ENCODE results near the gene DNAL4. TPM values are rescaled to one million over a fixed set of nuclear protein-coding genes. Genes with fewer than 3 reads are reported as not detected.

The DNAL4 gene
- total RNA-seq, 1 donor from 2014 or later = 46.9 TPM

- peaks cover 38% of the 10 kb centered on the region for H3K27me3 ChIP-seq (ENCODE audit: control insufficient read depth, insufficient read depth, low read length)
- H3K36me3 ChIP-seq (ENCODE audit: control insufficient read depth, insufficient read depth, low read length) = no peaks in the 10 kb centered on the region
- no peak for DNase-seq (ENCODE audit: low read depth)
- no peak overlapping the region for H3K4me3 ChIP-seq (ENCODE audit: low read depth, low read length)
- TF ChIP-seq CTCF (IDR thresholded peaks at IDR 0.05; ENCODE audit: insufficient read depth, low read length, poor library complexity, severe bottlenecking) = no peak
Observed at GRCh38 chr22:38840129-38840528, 46.2 kb upstream of the DNAL4 start.

GRCh38 chr22:38839686-38840085, 45.7 kb upstream of the DNAL4 start:
- DNase-seq (ENCODE audit: low read depth) = no peak
- Histone ChIP-seq H3K4me3 (ENCODE audit: low read depth, low read length) (no peak overlapping the region), H3K36me3 (ENCODE audit: control insufficient read depth, insufficient read depth, low read length) (no peaks in the 10 kb centered on the region), H3K27me3 (ENCODE audit: control insufficient read depth, insufficient read depth, low read length) (peaks cover 37% of the 10 kb centered on the region)
- TF ChIP-seq CTCF (IDR thresholded peaks at IDR 0.05; ENCODE audit: insufficient read depth, low read length, poor library complexity, severe bottlenecking) = no peak

GRCh38 chr22:38837414-38837928, 43.5 kb upstream of the DNAL4 start:
- TF ChIP-seq CTCF (IDR thresholded peaks at IDR 0.05; ENCODE audit: insufficient read depth, low read length, poor library complexity, severe bottlenecking) = no peak
- Histone ChIP-seq H3K27me3 (ENCODE audit: control insufficient read depth, insufficient read depth, low read length) (peaks cover 26% of the 10 kb centered on the region), H3K4me3 (ENCODE audit: low read depth, low read length) (no peak overlapping the region), H3K36me3 (ENCODE audit: control insufficient read depth, insufficient read depth, low read length) (no peaks in the 10 kb centered on the region)
- DNase-seq (ENCODE audit: low read depth) = no peak

- TF ChIP-seq CTCF (IDR thresholded peaks at IDR 0.05; ENCODE audit: insufficient read depth, low read length, poor library complexity, severe bottlenecking) = no peak
- Histone ChIP-seq H3K36me3 (ENCODE audit: control insufficient read depth, insufficient read depth, low read length) (no peaks in the 10 kb centered on the region), H3K4me3 (ENCODE audit: low read depth, low read length) (no peak overlapping the region), H3K27me3 (ENCODE audit: control insufficient read depth, insufficient read depth, low read length) (peaks cover 13% of the 10 kb centered on the region)
- no peak for DNase-seq (ENCODE audit: low read depth)
Observed at GRCh38 chr22:38835888-38836301, 42.0 kb upstream of the DNAL4 start.

GRCh38 chr22:38834991-38835390, 41.0 kb upstream of the DNAL4 start:
- no peak for DNase-seq (ENCODE audit: low read depth)
- no peak for TF ChIP-seq CTCF (IDR thresholded peaks at IDR 0.05; ENCODE audit: insufficient read depth, low read length, poor library complexity, severe bottlenecking)
- Histone ChIP-seq H3K4me3 (ENCODE audit: low read depth, low read length) (no peak overlapping the region), H3K36me3 (ENCODE audit: control insufficient read depth, insufficient read depth, low read length) (no peaks in the 10 kb centered on the region), H3K27me3 (ENCODE audit: control insufficient read depth, insufficient read depth, low read length) (peaks cover 5% of the 10 kb centered on the region)

GRCh38 chr22:38834215-38834953, 40.4 kb upstream of the DNAL4 start:
- TF ChIP-seq CTCF (IDR thresholded peaks at IDR 0.05; ENCODE audit: insufficient read depth, low read length, poor library complexity, severe bottlenecking) = no peak
- DNase-seq (ENCODE audit: low read depth) = no peak
- no peak overlapping the region for H3K4me3 ChIP-seq (ENCODE audit: low read depth, low read length)
- H3K36me3 ChIP-seq (ENCODE audit: control insufficient read depth, insufficient read depth, low read length) = no peaks in the 10 kb centered on the region
- peaks cover 5% of the 10 kb centered on the region for H3K27me3 ChIP-seq (ENCODE audit: control insufficient read depth, insufficient read depth, low read length)
